HG03575 (cell line): ENCODE measurements around the gene ZBTB46.
"Not testable (repeated sequence)": the region's sequence is repeated elsewhere in the genome, so short reads cannot be mapped to it uniquely, and the experiment has no call there.

Source experiments
- ATAC-seq: cut with Tn5 transposase; IDR thresholded peaks from one replicate; pipeline ENCODE4 v1.9.1; 2021; ENCODE audit not compliant: unreplicated experiment, insufficient number of reproducible peaks, low FRiP score; ENCODE audit errors: extremely low read depth

The ZBTB46 gene

GRCh38 chr20:63830841-63831588 lies at the start of gene ZBTB46:
Gene ZBTB46, minus strand, starts transcription at chr20:63831264. Its CDS starts 40,507 bp downstream, at chr20:63790757.
- no peak for ATAC-seq

GRCh38 chr20:63878899-63879663 lies 48.0 kb upstream of the ZBTB46 start:
- ATAC-seq: no peak

GRCh38 chr20:63877755-63878470 lies 46.8 kb upstream of the ZBTB46 start:
- ATAC-seq: no peak

GRCh38 chr20:63876489-63877036 lies 45.5 kb upstream of the ZBTB46 start:
- ATAC-seq: no peak

GRCh38 chr20:63874241-63874640 lies 43.2 kb upstream of the ZBTB46 start:
- not testable (repeated sequence) for ATAC-seq

- ATAC-seq: no peak
Measured at GRCh38 chr20:63873477-63873971, 42.5 kb upstream of the ZBTB46 start.

GRCh38 chr20:63868264-63868663 lies 37.2 kb upstream of the ZBTB46 start:
- no peak for ATAC-seq

- ATAC-seq: not testable (repeated sequence)
Measured at GRCh38 chr20:63867042-63867441, 36.0 kb upstream of the ZBTB46 start.

- no peak for ATAC-seq
Measured at GRCh38 chr20:63864978-63865640, 34.0 kb upstream of the ZBTB46 start, which contains the start of gene TPD52L2. Gene TPD52L2, plus strand, starts transcription at chr20:63865270. Its CDS starts 96 bp downstream, at chr20:63865366.

GRCh38 chr20:63864545-63864977 lies 33.5 kb upstream of the ZBTB46 start:
- no peak for ATAC-seq

- no peak for ATAC-seq
Measured at GRCh38 chr20:63863798-63864544, 32.9 kb upstream of the ZBTB46 start.

- ATAC-seq: no peak
Measured at GRCh38 chr20:63863021-63863797, 32.1 kb upstream of the ZBTB46 start.

- no peak for ATAC-seq
Measured at GRCh38 chr20:63861981-63862901, 31.2 kb upstream of the ZBTB46 start.

GRCh38 chr20:63861365-63861934 lies 30.4 kb upstream of the ZBTB46 start, which contains the start of gene ABHD16B:
Gene ABHD16B, plus strand, starts transcription at chr20:63861498. Its CDS starts 43 bp downstream, at chr20:63861541.
- ATAC-seq: no peak

GRCh38 chr20:63860325-63861051 lies 29.4 kb upstream of the ZBTB46 start:
- ATAC-seq: no peak
